OCI-LY1 (cell line): ENCODE results near the gene ARL5A.

ENCODE experiments used
- H2AFZ ChIP-seq: fragments of 200-600 bp; sonication (generic), shearing (Covaris generic); 2 replicates; pipeline ENCODE4 v1.6.0; 2014; ENCODE audit warnings: antibody characterized with exemption, mild to moderate bottlenecking, low read length
- H3F3A ChIP-seq: fragments of 200-600 bp; sonication (generic), shearing (Covaris generic); 2 replicates; pipeline ENCODE4 v1.6.0; 2014; ENCODE audit warnings: mild to moderate bottlenecking, antibody characterized with exemption, low read length, moderate library complexity; ENCODE audit not compliant: insufficient read depth
- H3K27ac ChIP-seq: fragments of 200-600 bp; sonication (generic); 2 replicates; pipeline ENCODE4 v1.5.1; 2014; ENCODE audit warnings: low read length, mixed run types, mild to moderate bottlenecking, low read depth; ENCODE audit not compliant: poor library complexity, severe bottlenecking
- H3K27me3 ChIP-seq: fragments of 200-600 bp; sonication (generic); 2 replicates; pipeline ENCODE4 v1.6.0; 2014; ENCODE audit warnings: antibody characterized with exemption, mild to moderate bottlenecking, low read length, moderate library complexity; ENCODE audit not compliant: insufficient read depth
- H3K36me3 ChIP-seq: fragments of 200-600 bp; sonication (generic); 2 replicates; pipeline ENCODE4 v1.6.1; 2014; ENCODE audit warnings: mild to moderate bottlenecking, antibody characterized with exemption, low read length, moderate library complexity, mixed read lengths; ENCODE audit not compliant: insufficient read depth
- H3K4me1 ChIP-seq: fragments of 200-600 bp; sonication (generic); 2 replicates; pipeline ENCODE4 v1.5.1; 2014; ENCODE audit warnings: mild to moderate bottlenecking, low read length, moderate library complexity; ENCODE audit not compliant: insufficient read depth, severe bottlenecking
- H3K4me2 ChIP-seq: fragments of 200-600 bp; sonication (generic), shearing (Covaris generic); 2 replicates; pipeline ENCODE4 v1.6.1; 2014; ENCODE audit warnings: low read length
- H3K4me3 ChIP-seq: fragments of 200-600 bp; sonication (generic); 2 replicates; pipeline ENCODE4 v1.5.1; 2014; ENCODE audit warnings: low read length, low read depth, mild to moderate bottlenecking, mixed read lengths; ENCODE audit not compliant: poor library complexity, severe bottlenecking
- H3K79me2 ChIP-seq: fragments of 200-600 bp; shearing (Covaris generic); 2 replicates; pipeline ENCODE4 v1.6.1; 2016; ENCODE audit warnings: mixed run types, low read length, mixed read lengths; ENCODE audit not compliant: insufficient read depth
- H3K9ac ChIP-seq: fragments of 200-600 bp; sonication (generic), shearing (Covaris generic); 2 replicates; pipeline ENCODE4 v1.6.1; 2014; ENCODE audit warnings: mild to moderate bottlenecking, low read length, mixed read lengths
- H3K9me2 ChIP-seq: fragments of 200-600 bp; sonication (generic), shearing (Covaris generic); 2 replicates; pipeline ENCODE4 v1.6.1; 2014; ENCODE audit warnings: low read depth, mild to moderate bottlenecking, low read length, mixed read lengths
- H3K9me3 ChIP-seq: fragments of 200-600 bp; shearing (Covaris generic); 2 replicates; pipeline ENCODE4 v1.6.1; 2014; ENCODE audit warnings: low read length, mixed read lengths
- H4K20me1 ChIP-seq: fragments of 200-600 bp; sonication (generic), shearing (Covaris generic); 2 replicates; pipeline ENCODE4 v1.6.0; 2016; ENCODE audit warnings: mild to moderate bottlenecking, low read length; ENCODE audit not compliant: insufficient read depth
- CTCF ChIP-seq: fragments of 200-600 bp; sonication (generic), shearing (Covaris generic); IDR thresholded peaks from 2 replicates; pipeline ENCODE4 v1.5.1; 2017; ENCODE audit warnings: mild to moderate bottlenecking, antibody characterized with exemption, low read length, moderate library complexity, mixed read lengths
- EZH2 ChIP-seq: fragments of 200-600 bp; sonication (generic), shearing (Covaris generic); IDR thresholded peaks from 2 replicates; pipeline ENCODE4 v1.8.0; 2017; ENCODE audit warnings: borderline replicate concordance, mixed run types, mild to moderate bottlenecking, antibody characterized with exemption, low read length, moderate library complexity, mixed read lengths

ARL5A gene

DNA sequence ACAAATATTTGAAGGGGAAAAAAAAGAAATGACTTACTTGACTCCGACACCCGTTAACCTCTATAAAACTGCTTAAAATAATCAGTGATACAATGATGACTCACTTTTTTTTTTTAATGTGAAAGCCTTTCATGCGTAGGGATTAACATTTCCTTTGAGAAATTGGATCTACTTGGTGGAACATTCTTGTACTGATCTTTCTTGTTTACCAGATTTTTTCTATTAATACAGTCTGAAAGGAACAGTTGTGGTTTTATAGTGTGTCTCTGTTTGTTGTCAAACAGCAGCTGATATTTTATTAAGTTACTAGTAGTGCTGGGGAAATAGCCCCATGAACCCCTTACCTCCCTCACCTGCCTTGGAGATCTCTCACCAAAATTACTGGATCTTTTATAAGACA, 53.7 kb downstream of the ARL5A start:
- Histone ChIP-seq H3K27ac (peak overlapping the region; percentile 67), H4K20me1 (no peaks in the 10 kb centered on the region), H3K79me2 (no peaks in the 10 kb centered on the region), H3K36me3 (peaks cover 17% of the 10 kb centered on the region), H3K9me2 (no peaks in the 10 kb centered on the region), H2AFZ (no peak overlapping the region), H3K9me3 (no peaks in the 10 kb centered on the region), H3K27me3 (no peaks in the 10 kb centered on the region), H3K9ac (peak overlapping the region; percentile 50), H3F3A (peaks cover 6% of the 10 kb centered on the region), H3K4me3 (no peak overlapping the region), H3K4me1 (peaks cover 39% of the 10 kb centered on the region), H3K4me2 (peak overlapping the region; percentile 23; the same call in 1 of the 2 replicates)
- TF ChIP-seq CTCF (no peak), EZH2 (no peak)

GRCh38 chr2:151771599-151772358, 56.4 kb downstream of the ARL5A start:
- H3K4me1 ChIP-seq, result peaks cover 53% of the 10 kb centered on the region
- peak overlapping the region; percentile 94 for H3K27ac ChIP-seq
- H3F3A ChIP-seq, result peaks cover 6% of the 10 kb centered on the region
- no peaks in the 10 kb centered on the region for H3K9me2 ChIP-seq
- peak overlapping the region; percentile 35 for H3K4me3 ChIP-seq
- peak overlapping the region; percentile 43; the same call in 1 of the 2 replicates for H3K9ac ChIP-seq
- H3K27me3 ChIP-seq, result no peaks in the 10 kb centered on the region
- no peaks in the 10 kb centered on the region for H3K9me3 ChIP-seq
- H3K79me2 ChIP-seq, result no peaks in the 10 kb centered on the region
- no peaks in the 10 kb centered on the region for H4K20me1 ChIP-seq
- peaks cover 13% of the 10 kb centered on the region; the same call in 1 of the 2 replicates for H3K36me3 ChIP-seq
- no peak overlapping the region for H2AFZ ChIP-seq
- TF ChIP-seq CTCF (no peak), EZH2 (no peak)
- peak overlapping the region; percentile 59 for H3K4me2 ChIP-seq

- Histone ChIP-seq H3K4me1 (peaks cover 61% of the 10 kb centered on the region), H3K9me2 (no peaks in the 10 kb centered on the region), H3K9me3 (no peaks in the 10 kb centered on the region), H3K9ac (peak overlapping the region; percentile 43), H3K79me2 (no peaks in the 10 kb centered on the region), H3K27me3 (no peaks in the 10 kb centered on the region), H3K4me3 (peak overlapping the region; percentile 35), H4K20me1 (no peaks in the 10 kb centered on the region), H3K4me2 (peak overlapping the region; percentile 59; the same call in 1 of the 2 replicates), H2AFZ (no peak overlapping the region), H3F3A (peaks cover 6% of the 10 kb centered on the region), H3K36me3 (peaks cover 6% of the 10 kb centered on the region; the same call in 1 of the 2 replicates), H3K27ac (peak overlapping the region; percentile 94)
- TF ChIP-seq EZH2 (no peak), CTCF (no peak)
These were observed 57.2 kb downstream of the ARL5A start for GRCh38 chr2:151770995-151771394.
